ENCODE data around the gene CDK5. TPM values are rescaled to one million over a fixed set of nuclear protein-coding genes. Genes with fewer than 3 reads are reported as not detected.
A peak's percentile ranks its signal among the peaks of the same experiment; 100 is the strongest.

Gene CDK5
- total RNA-seq, 6 donors from 2014 or later, result 2.1 to 14.4 (median 10.1) TPM

DNA sequence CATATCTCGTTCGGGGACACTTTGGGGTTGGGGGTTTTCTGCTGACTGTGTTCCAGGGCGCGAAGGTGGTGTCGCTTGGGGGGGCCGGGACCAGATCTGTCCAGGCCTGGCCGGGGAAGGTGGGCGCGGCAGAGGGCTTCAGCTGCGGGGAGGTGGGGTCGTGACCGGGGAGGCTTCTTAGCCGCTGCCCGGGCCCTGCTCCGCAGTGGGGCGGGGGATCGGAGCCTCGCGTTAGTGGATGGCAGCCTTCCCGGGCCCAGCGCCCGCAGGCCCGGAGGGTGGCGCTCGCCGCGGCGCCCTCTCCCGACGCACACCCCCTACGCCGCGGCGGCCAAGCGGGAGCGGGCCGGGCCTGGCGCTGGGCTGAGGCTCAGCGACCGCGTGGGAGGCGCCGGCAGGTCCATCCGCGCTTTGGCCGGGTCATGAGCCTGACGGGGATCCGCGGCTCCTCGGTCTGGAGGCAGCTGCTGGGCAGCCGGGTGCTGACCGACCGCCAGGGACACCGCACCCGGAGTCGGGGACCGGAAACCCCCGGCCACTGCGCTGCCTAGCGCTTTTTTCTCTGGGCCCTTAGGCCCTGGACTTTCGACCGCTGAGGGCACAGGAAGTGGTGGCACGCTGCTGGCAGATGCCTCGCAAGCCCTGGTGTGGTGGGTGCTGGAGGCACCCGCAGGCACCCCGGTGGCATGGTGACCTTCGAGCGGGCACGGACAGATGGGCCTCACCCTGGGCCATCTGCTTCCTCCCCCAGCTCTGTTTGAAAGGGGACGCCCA, 29.7 kb upstream of the CDK5 start:
- H3K4me1 ChIP-seq, result peaks cover 61 to 80% (median 72%) of the 10 kb centered on the region in 4 donors
- ATAC-seq (ENCODE audit: low FRiP score in 2 of 2), result peak; percentile 3 to 65
- peaks cover 0 to 8% (median 2%) of the 10 kb centered on the region in 4 donors for H3K36me3 ChIP-seq
- DNase-seq, result peak; percentile 52 to 94
- WGBS, 2 donors, result 1 to 2% methylated on average over 33 to 38 of the region's 70 CpGs
- peak in 1 of 4 donors; percentile 14 for TF ChIP-seq POLR2A (IDR thresholded peaks at IDR 0.05)
- TF ChIP-seq, protein P1, sequence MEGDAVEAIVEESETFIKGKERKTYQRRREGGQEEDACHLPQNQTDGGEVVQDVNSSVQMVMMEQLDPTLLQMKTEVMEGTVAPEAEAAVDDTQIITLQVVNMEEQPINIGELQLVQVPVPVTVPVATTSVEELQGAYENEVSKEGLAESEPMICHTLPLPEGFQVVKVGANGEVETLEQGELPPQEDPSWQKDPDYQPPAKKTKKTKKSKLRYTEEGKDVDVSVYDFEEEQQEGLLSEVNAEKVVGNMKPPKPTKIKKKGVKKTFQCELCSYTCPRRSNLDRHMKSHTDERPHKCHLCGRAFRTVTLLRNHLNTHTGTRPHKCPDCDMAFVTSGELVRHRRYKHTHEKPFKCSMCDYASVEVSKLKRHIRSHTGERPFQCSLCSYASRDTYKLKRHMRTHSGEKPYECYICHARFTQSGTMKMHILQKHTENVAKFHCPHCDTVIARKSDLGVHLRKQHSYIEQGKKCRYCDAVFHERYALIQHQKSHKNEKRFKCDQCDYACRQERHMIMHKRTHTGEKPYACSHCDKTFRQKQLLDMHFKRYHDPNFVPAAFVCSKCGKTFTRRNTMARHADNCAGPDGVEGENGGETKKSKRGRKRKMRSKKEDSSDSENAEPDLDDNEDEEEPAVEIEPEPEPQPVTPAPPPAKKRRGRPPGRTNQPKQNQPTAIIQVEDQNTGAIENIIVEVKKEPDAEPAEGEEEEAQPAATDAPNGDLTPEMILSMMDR (IDR thresholded peaks at IDR 0.05), result peak; percentile 15 to 56 (median 32)
- no peak for TF ChIP-seq EP300 (IDR thresholded peaks at IDR 0.05)
- peak; percentile 5 to 9 for TF ChIP-seq POLR2AphosphoS5 (IDR thresholded peaks at IDR 0.05)
- no peaks in the 10 kb centered on the region for H3K27me3 ChIP-seq
- H3K9me3 ChIP-seq, result no peaks in the 10 kb centered on the region
- peak overlapping the region; percentile 89 to 93 (median 91) for H3K27ac ChIP-seq
- H3K4me3 ChIP-seq, result peak overlapping the region; percentile 70 to 83 (median 82)

DNA sequence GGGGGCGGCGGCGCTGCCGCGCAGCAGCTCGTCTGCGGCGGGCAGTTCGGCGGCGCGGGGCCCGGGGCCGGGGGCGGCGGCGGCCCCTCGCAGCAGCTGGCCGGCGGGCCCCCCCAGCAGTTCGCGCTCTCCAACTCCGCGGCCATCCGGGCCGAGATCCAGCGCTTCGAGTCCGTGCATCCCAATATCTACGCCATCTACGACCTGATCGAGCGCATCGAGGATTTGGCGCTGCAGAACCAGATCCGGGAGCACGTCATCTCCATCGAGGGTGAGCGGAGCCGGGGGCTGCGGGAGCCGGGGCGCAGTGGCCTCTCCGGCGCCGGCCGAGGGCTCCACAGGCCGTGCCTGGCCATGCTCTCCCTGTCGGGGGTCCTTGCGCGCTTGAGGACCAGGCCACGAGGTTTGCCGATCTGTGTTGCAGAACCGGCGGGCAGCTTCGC, 29.1 kb upstream of the CDK5 start:
- peak overlapping the region; percentile 70 to 83 (median 82) for H3K4me3 ChIP-seq
- H3K27ac ChIP-seq, result peak overlapping the region; percentile 89 to 93 (median 91)
- no peaks in the 10 kb centered on the region for H3K27me3 ChIP-seq
- 0% methylated on average over 15 of the region's 56 CpGs for WGBS, 2 donors
- ATAC-seq (ENCODE audit: low FRiP score in 2 of 2), result no peak
- H3K36me3 ChIP-seq, result peaks cover 0 to 2% (median 0%) of the 10 kb centered on the region in 4 donors
- peaks cover 65 to 80% (median 73%) of the 10 kb centered on the region in 4 donors for H3K4me1 ChIP-seq
- H3K9me3 ChIP-seq, result no peaks in the 10 kb centered on the region
- DNase-seq, result peak in 1 of 2 donors; percentile 88
- TF ChIP-seq EP300 (IDR thresholded peaks at IDR 0.05) (no peak), POLR2A (IDR thresholded peaks at IDR 0.05) (no peak), POLR2AphosphoS5 (IDR thresholded peaks at IDR 0.05) (no peak)
- TF ChIP-seq, protein P1 (IDR thresholded peaks at IDR 0.05), result no peak

DNA sequence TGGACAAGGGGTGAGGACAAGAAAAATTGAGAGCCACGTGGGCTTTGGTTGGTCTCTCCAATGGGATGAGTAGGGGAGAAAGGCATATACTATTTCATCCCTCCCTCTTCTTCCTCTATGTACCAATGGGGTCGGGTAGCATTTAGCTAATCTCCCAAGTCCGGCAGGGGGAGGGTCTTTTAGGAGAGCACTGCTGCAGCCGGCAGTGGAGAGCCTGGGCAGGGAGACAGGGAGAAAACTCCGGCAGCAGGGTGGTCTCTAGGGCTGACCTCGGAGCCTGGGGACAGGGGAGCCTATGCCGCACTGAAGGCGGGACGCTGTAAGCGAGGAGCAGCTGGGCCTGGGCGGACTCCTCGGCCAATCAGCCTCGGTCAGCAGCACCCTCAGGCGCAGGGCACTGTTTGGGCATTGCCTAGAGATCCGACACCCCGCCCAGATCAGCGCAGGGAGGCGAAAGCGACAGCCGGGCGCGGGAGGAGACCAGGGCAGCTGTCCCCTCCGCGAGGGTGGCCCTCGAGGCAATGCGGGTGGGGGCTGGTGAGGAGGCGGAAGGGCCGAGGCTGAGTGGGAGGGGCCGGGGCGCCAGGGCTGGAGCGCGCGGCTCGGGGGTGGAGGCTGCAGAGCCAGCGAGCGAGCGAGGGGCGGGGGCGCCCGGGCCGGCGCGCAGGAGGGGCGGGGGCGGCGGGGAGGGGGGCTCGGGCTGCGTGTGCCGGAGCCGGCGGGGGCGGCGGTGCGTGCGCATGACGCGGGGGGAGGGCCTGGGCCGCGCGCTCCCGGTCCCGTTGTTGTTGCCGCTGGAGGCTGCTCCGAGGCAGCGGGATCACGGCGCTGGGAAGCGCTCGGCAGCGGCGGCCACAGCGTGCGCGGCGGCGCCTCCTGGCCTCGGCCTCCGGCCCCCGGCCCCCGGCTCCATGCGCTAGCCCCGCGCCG, 28.3 kb upstream of the CDK5 start, which contains the start of gene AGAP3:
Gene AGAP3 (plus strand): TSS at position 785 of the 930 bp plus-strand sequence. CDS start 267 bp downstream, outside the sequence.
- Histone ChIP-seq H3K36me3 (peaks cover 0 to 5% (median 0%) of the 10 kb centered on the region in 4 donors), H3K27me3 (no peaks in the 10 kb centered on the region), H3K9me3 (no peaks in the 10 kb centered on the region), H3K4me3 (peak within 1 kb of the TSS; percentile 70 to 83 (median 82)), H3K27ac (peak within 1 kb of the TSS; percentile 89 to 93 (median 91)), H3K4me1 (peaks cover 65 to 80% (median 73%) of the 10 kb centered on the region in 4 donors)
- peak; percentile 94 to 97 for DNase-seq
- peak; percentile 71 to 82 for ATAC-seq (ENCODE audit: low FRiP score in 2 of 2)
- TF ChIP-seq POLR2A (IDR thresholded peaks at IDR 0.05), result peak in 1 of 4 donors; percentile 89
- peak; percentile 91 to 92 for TF ChIP-seq POLR2AphosphoS5 (IDR thresholded peaks at IDR 0.05)
- TF ChIP-seq, protein P1 (IDR thresholded peaks at IDR 0.05), result peak in 1 of 6 experiments; percentile 6
- TF ChIP-seq EP300 (IDR thresholded peaks at IDR 0.05), result no peak
- WGBS, 2 donors, result 1 to 3% methylated on average over 5 to 28 of the region's 84 CpGs

DNA sequence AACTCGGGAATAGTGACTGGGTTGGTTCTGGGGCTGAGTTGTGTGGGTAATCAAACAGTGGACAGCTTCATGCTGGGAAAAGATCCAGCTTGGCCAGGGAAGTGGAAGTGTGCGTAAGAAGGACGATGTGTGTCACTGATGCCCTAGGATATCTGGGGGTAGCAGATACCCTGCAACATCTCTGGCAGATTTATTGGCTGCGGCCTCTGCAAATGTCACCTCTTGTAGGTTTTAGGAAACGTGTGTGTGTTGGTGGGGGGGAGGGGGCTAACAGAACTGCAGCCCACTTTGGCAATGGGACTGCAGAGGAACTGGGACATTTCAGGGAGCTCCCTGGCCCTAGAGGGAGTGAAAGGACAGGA, 27.6 kb upstream of the CDK5 start:
- Histone ChIP-seq H3K36me3 (peaks cover 0 to 6% (median 0%) of the 10 kb centered on the region in 4 donors), H3K9me3 (no peaks in the 10 kb centered on the region), H3K4me1 (peaks cover 61 to 76% (median 69%) of the 10 kb centered on the region in 4 donors), H3K27me3 (no peaks in the 10 kb centered on the region), H3K4me3 (peak overlapping the region in 3 of 4 donors; percentile 52 to 83 (median 70)), H3K27ac (peak overlapping the region; percentile 70 to 93 (median 87))
- no peak for DNase-seq
- WGBS, 2 donors, result 27 to 29% methylated on average over 5 of the region's 5 CpGs
- TF ChIP-seq, protein P1 (IDR thresholded peaks at IDR 0.05), result no peak
- no peak for TF ChIP-seq POLR2AphosphoS5 (IDR thresholded peaks at IDR 0.05)
- no peak for TF ChIP-seq EP300 (IDR thresholded peaks at IDR 0.05)
- ATAC-seq (ENCODE audit: low FRiP score in 2 of 2), result no peak

All from upper lobe of left lung (tissue), 6 donors.